Activated CD4-positive, CD25-positive, alpha-beta regulatory T cell treated with anti-CD3 and anti-CD28 coated beads, Interleukin-2, amount 50 U/mL, for 16 hours (primary cell): ENCODE measurements around the gene ERCC6L.
"Not testable (repeated sequence)": the region's sequence is repeated elsewhere in the genome, so short reads cannot be mapped to it uniquely, and the experiment has no call there.

Experiments
- DNase-seq: peaks from one replicate; pipeline ENCODE4 v3.0.0-alpha.2; 2020; ENCODE audit warnings: low read depth, low spot score

Gene ERCC6L

GRCh38 chrX:72245461-72246089, 6.7 kb upstream of the ERCC6L start:
- peak; percentile 10 for DNase-seq

DNA sequence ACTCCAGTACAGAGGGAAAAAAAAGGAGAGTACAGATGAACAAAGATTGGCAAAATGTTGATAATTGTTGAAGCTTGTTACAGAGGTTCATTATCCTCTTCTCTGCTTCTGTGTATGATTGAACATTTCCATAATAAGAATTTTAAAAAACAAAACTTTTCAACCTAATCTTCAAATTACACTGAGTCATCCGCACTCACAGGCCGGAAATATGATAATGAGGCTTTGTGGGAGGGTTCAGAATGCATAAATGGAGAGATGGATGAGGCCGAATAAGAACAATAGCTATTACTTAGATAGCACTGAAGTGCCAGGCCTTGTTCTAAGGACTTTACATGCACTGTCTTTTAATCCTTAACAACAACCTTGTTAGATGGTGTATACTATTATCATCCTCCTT, 4.6 kb upstream of the ERCC6L start:
- no peak for DNase-seq

DNA sequence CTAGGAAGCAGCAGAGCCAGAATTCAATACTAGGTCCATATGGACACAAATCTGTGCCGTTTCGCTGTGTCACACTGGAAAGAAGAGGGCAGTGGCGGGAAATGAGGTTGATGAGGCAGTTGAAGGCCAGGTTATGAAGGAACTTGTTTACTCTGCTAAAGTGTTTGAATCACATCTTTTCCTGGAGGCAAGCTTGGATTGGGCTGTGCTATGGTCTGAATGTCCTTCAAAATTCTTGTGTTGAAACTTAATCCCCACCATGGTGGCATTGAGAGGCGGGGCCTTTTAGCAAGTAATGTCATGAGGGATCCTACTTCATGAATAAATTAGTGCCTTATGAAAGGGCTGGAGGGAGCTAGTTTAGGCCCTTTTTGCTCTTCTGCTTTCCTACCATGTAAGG, 2.1 kb upstream of the ERCC6L start:
- no peak for DNase-seq

DNA sequence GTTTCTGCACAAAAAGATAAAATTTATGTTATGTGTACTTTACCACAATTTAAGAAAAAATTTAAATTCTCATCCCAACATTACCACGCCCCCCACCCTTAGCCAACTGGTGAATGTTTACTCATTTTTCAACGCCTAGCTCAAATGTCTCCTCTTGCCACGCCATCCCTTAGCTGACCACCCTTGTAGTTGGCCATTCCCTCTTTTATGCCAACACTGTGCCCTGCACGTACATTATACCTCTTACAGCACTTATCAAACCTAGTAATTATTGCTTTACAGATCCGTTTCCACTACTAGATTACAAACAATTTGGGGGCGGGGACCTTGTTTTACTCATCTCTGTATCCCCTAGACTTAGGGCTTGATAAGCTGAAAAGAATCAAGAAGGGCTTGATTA, 644 bp downstream of the ERCC6L start:
- DNase-seq = no peak

GRCh38 chrX:72236841-72237240, 2.0 kb downstream of the ERCC6L start:
- no peak for DNase-seq

- DNase-seq = no peak
These were observed 8.5 kb downstream of the ERCC6L start for GRCh38 chrX:72230290-72230689.

DNA sequence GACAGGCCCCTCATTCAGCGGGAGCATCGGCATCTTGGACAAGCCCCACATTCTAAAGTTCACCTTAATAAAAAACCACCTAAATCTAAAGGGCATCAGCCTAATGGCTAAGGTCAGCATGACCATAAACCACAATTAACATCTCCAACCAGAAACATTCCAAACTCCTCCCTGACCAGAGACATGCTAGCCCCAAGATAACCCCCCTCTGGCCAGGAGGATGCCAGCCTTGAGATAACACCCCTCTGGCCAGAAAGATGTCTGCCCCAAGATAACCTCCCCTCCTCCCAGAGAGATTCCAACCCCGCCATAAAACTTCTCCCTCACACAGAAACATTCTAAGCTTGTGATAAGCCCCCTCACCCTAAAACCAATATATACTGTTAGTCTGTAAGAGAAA, 18.5 kb downstream of the ERCC6L start:
- DNase-seq = not testable (repeated sequence)

DNA sequence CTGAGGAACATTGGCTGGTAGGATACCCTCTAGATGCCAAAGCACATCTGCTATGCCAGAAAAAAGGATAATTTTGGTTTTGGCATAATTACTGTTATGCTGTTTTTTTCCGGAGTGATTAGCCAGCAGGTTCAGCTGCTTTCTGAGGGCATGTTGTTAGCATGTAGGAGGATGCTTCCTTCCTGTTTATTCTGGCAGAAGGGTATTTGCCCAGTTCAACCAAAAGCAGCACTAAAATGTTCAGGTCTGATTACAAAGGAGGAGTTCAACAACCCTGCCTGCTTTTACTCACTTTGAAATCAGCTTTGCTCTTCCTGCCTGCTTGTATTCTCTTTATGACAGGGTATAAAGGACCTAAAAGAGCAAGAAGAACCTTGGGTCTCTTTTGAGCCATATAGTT, 21.9 kb downstream of the ERCC6L start:
- no peak for DNase-seq

DNA sequence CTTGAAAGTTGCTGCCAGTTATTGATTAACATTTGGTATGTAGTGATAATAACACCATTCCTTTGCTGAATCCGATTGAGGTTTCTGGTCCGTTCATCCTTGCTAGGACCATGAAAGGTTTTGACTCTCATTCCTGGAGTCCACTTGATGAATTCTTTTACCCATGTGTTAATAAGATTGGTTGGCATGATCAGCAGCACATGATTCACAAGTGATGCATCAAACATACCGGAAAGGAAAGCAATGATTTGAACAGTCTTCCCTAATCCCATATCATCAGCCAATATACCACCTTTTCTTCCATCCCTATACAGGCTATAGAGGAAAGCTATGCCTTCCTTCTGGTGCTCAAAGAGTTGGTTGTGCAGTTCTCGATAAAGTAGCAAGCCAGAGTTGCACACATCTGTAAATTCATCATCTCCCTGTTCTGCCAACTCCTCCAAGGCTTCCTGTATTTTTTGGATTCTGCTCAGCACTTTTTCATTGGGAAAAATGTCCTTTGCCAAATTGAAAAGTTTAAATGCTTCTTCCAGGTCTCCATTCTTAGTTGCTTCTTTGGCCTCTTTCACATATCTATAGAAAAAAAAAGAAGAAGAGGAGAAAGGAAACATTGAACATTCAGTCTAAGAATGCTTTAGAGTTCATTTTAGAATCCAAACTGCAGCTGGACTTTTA, 30.6 kb downstream of the ERCC6L start:
- no peak for DNase-seq

DNA sequence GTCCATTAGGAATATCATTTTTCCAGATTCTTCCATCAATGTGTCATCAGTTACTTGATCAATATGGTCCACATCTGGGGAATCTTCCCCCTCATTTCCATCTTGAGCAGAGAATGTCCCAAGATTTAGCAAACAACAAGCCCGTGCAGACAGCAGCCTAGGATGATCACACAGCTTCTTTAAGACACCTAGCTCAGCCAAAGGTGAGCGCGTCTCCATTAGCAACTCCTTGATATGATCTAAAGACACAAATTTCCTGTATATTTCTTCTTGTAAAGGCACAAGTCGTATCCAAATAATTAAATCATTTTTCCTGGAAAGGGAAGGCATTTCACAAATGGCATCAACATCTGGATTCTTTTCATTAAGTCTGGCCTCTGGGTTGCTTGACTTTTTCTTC, 31.5 kb downstream of the ERCC6L start:
- DNase-seq = no peak

GRCh38 chrX:72205706-72206105, 33.1 kb downstream of the ERCC6L start:
- no peak for DNase-seq

- DNase-seq = no peak
These were observed 35.4 kb downstream of the ERCC6L start for GRCh38 chrX:72203421-72203820.

DNA sequence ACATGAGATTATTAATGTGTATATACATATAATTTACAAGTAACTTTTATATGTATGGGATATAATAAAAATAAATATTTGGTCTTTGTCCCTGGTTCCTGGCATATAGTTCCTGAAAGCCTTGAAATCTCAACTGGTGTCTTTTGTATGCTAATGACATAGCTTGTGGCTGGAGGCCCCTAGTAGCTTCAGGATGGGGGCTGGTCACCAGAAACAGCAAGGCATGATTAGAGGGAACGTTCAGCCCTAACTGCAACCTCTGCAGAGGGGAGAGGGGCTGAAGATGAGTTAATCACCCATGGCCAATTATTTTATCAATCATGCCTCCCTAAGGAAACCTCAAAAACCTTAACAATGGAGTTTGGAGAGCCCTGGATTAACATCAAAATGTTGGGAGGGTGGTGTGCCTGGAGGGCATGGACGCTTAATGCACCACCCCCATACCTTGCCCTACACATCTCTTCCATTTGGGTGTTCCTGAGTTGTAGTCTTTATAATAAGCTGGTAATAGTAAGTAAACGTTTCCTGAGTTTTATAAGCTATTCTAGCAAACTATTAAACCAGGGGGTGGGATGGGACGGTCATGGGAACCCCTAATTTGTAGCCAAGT, 35.9 kb downstream of the ERCC6L start:
- no peak for DNase-seq

GRCh38 chrX:72201836-72202536, 36.8 kb downstream of the ERCC6L start:
- DNase-seq = no peak

- DNase-seq = no peak
These were observed 55.9 kb downstream of the ERCC6L start for GRCh38 chrX:72182924-72183323.

- peak; percentile 67 for DNase-seq
These were observed 57.4 kb downstream of the ERCC6L start, which contains the start of gene PIN4 for GRCh38 chrX:72181178-72182125. Gene PIN4, plus strand, starts transcription at chrX:72181757. Its CDS starts 29 bp downstream, at chrX:72181786.

- DNase-seq = no peak
These were observed 58.3 kb downstream of the ERCC6L start for GRCh38 chrX:72180539-72180938.

- DNase-seq = no peak
These were observed 61.8 kb downstream of the ERCC6L start for GRCh38 chrX:72176981-72177380.

DNA sequence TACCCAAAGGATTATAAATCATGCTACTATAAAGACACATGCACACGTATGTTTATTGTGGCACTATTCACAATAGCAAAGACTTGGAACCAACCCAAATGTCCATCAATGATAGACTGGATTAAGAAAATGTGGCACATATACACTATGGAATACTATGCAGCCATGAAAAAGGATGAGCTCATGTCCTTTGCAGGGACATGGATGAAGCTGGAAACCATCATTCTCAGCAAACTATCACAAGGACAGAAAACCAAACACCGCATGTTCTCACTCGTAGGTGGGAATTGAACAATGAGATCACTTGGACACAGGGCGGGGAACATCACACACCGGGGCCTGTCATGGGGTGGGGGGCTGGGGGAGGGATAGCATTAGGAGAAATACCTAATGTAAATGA, 62.5 kb downstream of the ERCC6L start:
- DNase-seq = not testable (repeated sequence)

DNA sequence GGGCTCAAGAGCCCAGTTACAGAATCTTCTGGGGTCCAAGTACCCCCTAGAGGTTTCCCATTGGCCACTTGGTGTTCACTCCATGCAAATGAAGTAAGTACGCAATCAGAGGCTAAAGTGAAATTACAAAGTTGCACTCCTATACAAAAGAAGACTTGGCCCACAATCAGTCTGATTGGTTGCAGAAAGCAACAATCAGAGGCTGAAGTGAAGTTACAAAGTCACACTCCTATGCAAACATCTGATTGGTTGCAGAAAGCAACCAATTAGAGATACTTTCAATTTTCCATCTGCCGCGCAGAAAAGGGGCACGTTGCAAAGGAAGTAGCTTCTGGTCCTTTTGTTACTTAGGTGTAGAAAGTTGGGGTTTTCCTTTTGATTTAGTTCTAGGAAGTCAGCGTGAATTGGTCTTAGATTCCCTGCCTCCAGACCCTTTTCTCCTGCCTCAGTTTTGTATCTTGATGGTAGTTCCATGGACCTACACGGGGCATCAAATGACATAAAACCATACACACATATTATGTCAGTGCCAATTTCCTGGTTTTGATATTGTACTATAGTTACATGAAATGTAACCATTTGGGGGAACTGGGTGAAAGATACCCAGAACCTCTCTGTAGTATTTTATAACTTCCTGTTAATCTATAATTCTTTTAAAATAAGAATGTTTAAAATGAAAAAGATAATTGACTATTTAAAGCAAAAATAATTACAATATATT, 69.7 kb downstream of the ERCC6L start:
- DNase-seq = peak; percentile 6

- no peak for DNase-seq
These were observed 73.3 kb downstream of the ERCC6L start for GRCh38 chrX:72165551-72165950.
